ENCODE results near the gene WNT10A.

- TF ChIP-seq POLR2A (IDR thresholded peaks at IDR 0.05; ENCODE audit: low read depth, low read length): no peak
- no peak for TF ChIP-seq TAF1 (IDR thresholded peaks at IDR 0.05; ENCODE audit: borderline replicate concordance, low read depth, low read length)
Observed at GRCh38 chr2:218849721-218850120, 30.9 kb upstream of the WNT10A start.

Data from GM12892 (cell line).